Subcutaneous abdominal adipose tissue (tissue), 5 donors: ENCODE data around the gene FAM200B.

Experiments used
- H3K27ac ChIP-seq: one replicate; pipeline ENCODE4 v1.7.0; 2013; ENCODE audit warnings: low read depth, mild to moderate bottlenecking, inconsistent platforms, low read length, moderate library complexity
- H3K27me3 ChIP-seq, 5 donors: one replicate each; pipeline ENCODE4 v1.7.0; 2013; ENCODE audit warnings: low read length in 5 of 5, inconsistent platforms in 1 of 5; ENCODE audit not compliant: control insufficient read depth in 5 of 5, insufficient read depth in 4 of 5
- H3K36me3 ChIP-seq, 5 donors: one replicate each; pipeline ENCODE4 v1.7.0; 2013; ENCODE audit warnings: low read length in 5 of 5; ENCODE audit not compliant: control insufficient read depth in 5 of 5, insufficient read depth in 5 of 5
- H3K4me1 ChIP-seq, 5 donors: one replicate each; pipeline ENCODE4 v1.7.0; 2013; ENCODE audit warnings: low read length in 5 of 5, mild to moderate bottlenecking in 3 of 5, moderate library complexity in 1 of 5; ENCODE audit not compliant: control insufficient read depth in 5 of 5, insufficient read depth in 5 of 5
- H3K4me3 ChIP-seq, 5 donors: one replicate each; pipeline ENCODE4 v1.7.0; 2013; ENCODE audit warnings: low read length in 5 of 5, low read depth in 1 of 5
- H3K9ac ChIP-seq, 5 donors: one replicate each; pipeline ENCODE4 v1.7.0; 2013; ENCODE audit warnings: low read length in 5 of 5, mild to moderate bottlenecking in 4 of 5, moderate library complexity in 3 of 5
- H3K9me3 ChIP-seq, 5 donors: one replicate each; pipeline ENCODE4 v1.7.0; 2013; ENCODE audit warnings: low read length in 5 of 5; ENCODE audit not compliant: control insufficient read depth in 5 of 5
- donor health status: healthy.
- donor health status: healthy.
- donor health status: healthy.
- donor health status: healthy.
- donor health status: healthy.

Gene FAM200B

GRCh38 chr4:15738877-15739276, 57.2 kb downstream of the FAM200B start:
- no peaks in the 10 kb centered on the region for H3K36me3 ChIP-seq
- H3K27ac ChIP-seq: no peak overlapping the region
- H3K9ac ChIP-seq: no peak overlapping the region
- H3K4me3 ChIP-seq: no peak overlapping the region
- peaks cover 0 to 6% (median 0%) of the 10 kb centered on the region in 5 donors for H3K4me1 ChIP-seq
- H3K27me3 ChIP-seq: no peaks in the 10 kb centered on the region
- peaks cover 0 to 11% (median 6%) of the 10 kb centered on the region in 5 donors for H3K9me3 ChIP-seq
